HepG2 (cell line): ENCODE data around the gene LDAH. TPM values are rescaled to one million over a fixed set of nuclear protein-coding genes. Genes with fewer than 3 reads are reported as not detected.

ENCODE experiments used
- ATAC-seq: fragments of 200-7000 bp; cut with Tn5 transposase; 3 replicates; pipeline ENCODE4 v1.9.1; 2020; ENCODE audit warnings: mild to moderate bottlenecking, moderate library complexity
- BruUV-seq: library from RNA; stranded (reverse); fragments of 400-500 nt; replicated peaks from 2 replicates; lab custom pipeline; 2021; lab: Mats Ljungman, UMichigan
- CTCF ChIA-PET: fragments of 300-600 bp; formaldehyde crosslinking; extraction: SDS; loops from one replicate; lab custom pipeline; 2021; ENCODE audit warnings: low total read pairs, inconsistent platforms, low intra/inter-chr PET ratio; lab: Yijun Ruan, JAX
- POLR2A ChIA-PET: fragments of 350-600 bp; sonication (Branson Sonifier 250); formaldehyde crosslinking; loops from one replicate; lab custom pipeline; 2020; ENCODE audit warnings: antibody characterized with exemption, inconsistent platforms; lab: Yijun Ruan, JAX
- DNase-seq: peaks from one replicate; pipeline ENCODE4 v3.0.0-alpha.2; 2015; ENCODE audit warnings: low spot score
- FAIRE-seq: peaks from 3 replicates; lab custom pipeline; 2011; peaks lifted over from hg19 to GRCh38; lab: Jason Lieb, UNC
- H2AFZ ChIP-seq: one replicate; pipeline ENCODE4 v1.6.1; 2011; ENCODE audit warnings: low read length, inconsistent platforms
- H3K27ac ChIP-seq: fragments of 300-600 bp; 3 replicates; pipeline ENCODE4 v1.8.0; 2011; ENCODE audit warnings: mixed run types, mild to moderate bottlenecking, mixed read lengths, low read length, inconsistent platforms; ENCODE audit not compliant: insufficient read depth; ENCODE audit errors: extremely low read length
- H3K27me3 ChIP-seq, 2 experiments: fragments of 200-600 bp in 1 of 2; 2 replicates in 1 of 2; 3 replicates in 1 of 2; pipeline versions ENCODE4 v1.6.0 to v1.8.0; 2011; ENCODE audit warnings: low read length in 2 of 2, mild to moderate bottlenecking in 2 of 2, moderate library complexity in 2 of 2, inconsistent platforms in 1 of 2; ENCODE audit not compliant: insufficient read depth in 2 of 2, control insufficient read depth in 1 of 2
- H3K36me3 ChIP-seq, 2 experiments: fragments of 200-600 bp in 1 of 2; replicated peaks in 1 of 2; 2 replicates in 1 of 2; 3 replicates in 1 of 2; pipeline versions ENCODE4 v1.5.1 to v1.8.0; 2011; ENCODE audit warnings: low read length in 2 of 2, inconsistent platforms in 1 of 2; ENCODE audit not compliant: insufficient read depth in 2 of 2, control insufficient read depth in 1 of 2
- H3K4me1 ChIP-seq: 2 replicates; pipeline ENCODE4 v1.5.1; 2012; ENCODE audit warnings: low read length, inconsistent platforms; ENCODE audit not compliant: insufficient read depth
- H3K4me2 ChIP-seq: 2 replicates; pipeline ENCODE4 v1.6.0; 2011; ENCODE audit warnings: low read depth, low read length, inconsistent platforms
- H3K4me3 ChIP-seq, 3 experiments: fragments of 200-600 bp in 1 of 3; sonication (generic), shearing (Covaris generic) in 1 of 3; replicated peaks in 1 of 3; 2 replicates each; pipeline ENCODE4 v1.5.1; 2011 to 2016; ENCODE audit warnings: low read length in 3 of 3, inconsistent platforms in 2 of 3, low read depth in 2 of 3, mild to moderate bottlenecking in 2 of 3, control low read depth in 1 of 3, mixed read lengths in 1 of 3; ENCODE audit not compliant: insufficient read depth in 1 of 3
- H3K79me2 ChIP-seq: one replicate; pipeline ENCODE4 v1.6.1; 2011; ENCODE audit warnings: low read length, inconsistent platforms; ENCODE audit not compliant: insufficient read depth
- H3K9ac ChIP-seq: 2 replicates; pipeline ENCODE4 v1.6.0; 2011; ENCODE audit warnings: mild to moderate bottlenecking, low read depth, low read length, inconsistent platforms; ENCODE audit not compliant: insufficient read depth
- H3K9me3 ChIP-seq: 2 replicates; pipeline ENCODE4 v1.5.1; 2012; ENCODE audit warnings: mild to moderate bottlenecking, low read length
- H4K20me1 ChIP-seq: 2 replicates; pipeline ENCODE4 v1.6.0; 2011; ENCODE audit warnings: inconsistent platforms, mild to moderate bottlenecking, low read length, moderate library complexity; ENCODE audit not compliant: insufficient read depth
- FLYWCH1 ChIP-seq: sonication (generic); formaldehyde crosslinking; IDR thresholded peaks from 2 replicates; pipeline ENCODE4 v1.8.1; 2023; ENCODE audit warnings: mild to moderate bottlenecking, missing genetic modification reagents
- GPN1 ChIP-seq: sonication (generic); formaldehyde crosslinking; IDR thresholded peaks from 2 replicates; pipeline ENCODE4 v1.5.1; 2020; ENCODE audit warnings: missing genetic modification reagents, borderline replicate concordance
- HOXA9 ChIP-seq: sonication (generic); formaldehyde crosslinking; IDR thresholded peaks from 2 replicates; pipeline ENCODE4 v1.8.1; 2022; ENCODE audit warnings: missing genetic modification reagents, mild to moderate bottlenecking, moderate library complexity, borderline replicate concordance
- MTA3 ChIP-seq: sonication (generic); formaldehyde crosslinking; IDR thresholded peaks from 2 replicates; pipeline ENCODE4 v1.4.0; 2020; ENCODE audit warnings: missing genetic modification reagents
- NPAS2 ChIP-seq: sonication (generic); formaldehyde crosslinking; IDR thresholded peaks from 2 replicates; pipeline ENCODE4 v1.8.0; 2022; ENCODE audit warnings: mild to moderate bottlenecking, missing genetic modification reagents, borderline replicate concordance
- POLR2AphosphoS2 ChIP-seq: IDR thresholded peaks from 2 replicates; pipeline ENCODE4 v1.6.1; 2011; ENCODE audit warnings: low read depth, low read length, improper control_type of control experiment
- SIX4 ChIP-seq: sonication (generic); formaldehyde crosslinking; IDR thresholded peaks from 2 replicates; pipeline ENCODE4 v1.4.0; 2020; ENCODE audit warnings: missing genetic modification reagents
- SSRP1 ChIP-seq: IDR thresholded peaks from 2 replicates; pipeline ENCODE4 v1.6.1; 2016; ENCODE audit warnings: control low read depth
- ZNF329 ChIP-seq: sonication (generic); formaldehyde crosslinking; IDR thresholded peaks from 2 replicates; pipeline ENCODE4 v1.9.0; 2021; ENCODE audit warnings: low read depth, mild to moderate bottlenecking, missing genetic modification reagents
- ZNF468 ChIP-seq: sonication (generic); formaldehyde crosslinking; IDR thresholded peaks from 2 replicates; pipeline ENCODE4 v1.8.0; 2022; ENCODE audit warnings: mild to moderate bottlenecking, moderate library complexity, missing genetic modification reagents
- ZNF510 ChIP-seq: sonication (generic); formaldehyde crosslinking; IDR thresholded peaks from 2 replicates; pipeline ENCODE4 v1.4.0; 2020; ENCODE audit warnings: low read depth, mild to moderate bottlenecking, missing genetic modification reagents
- WGBS: methylation state at CpG from one replicate; pipeline ENCODE4 v1.1.6; 2017; ENCODE audit warnings: low lambda C conversion rate; 5-methylcytosine and 5-hydroxymethylcytosine counted together
- in situ Hi-C: cut with HindIII; loops from 2 replicates; pipeline ENCODE4 v1.10.0; 2017; ENCODE audit warnings: low pct_unique_long_range_greater_than_20kb; ENCODE audit not compliant: extremely low pct_ligation_motif_present
- intact Hi-C: fragments of 100-400 bp; cut with micrococcal nuclease; formaldehyde crosslinking; loops from one replicate; pipeline ENCODE4 v1.10.0; 2022; ENCODE audit not compliant: unreplicated experiment
- polyA plus RNA-seq, 8 experiments: library from polyadenylated mRNA; depleted of rRNA in 3 of 8; stranded (reverse) in 7 of 8; unstranded in 1 of 8; fragments of >200 nt; fragmentation: Illumina TruSeq in 4 of 8; extraction: Trizol in 4 of 8; gene quantifications; 2 replicates each; pipeline versions ENCODE4 v1.2.1 to v1.2.3, GENCODE V29; 2011 to 2016; ENCODE audit warnings: low read depth in 4 of 8, missing spikeins in 1 of 8, mixed read lengths in 1 of 8; ENCODE audit not compliant: insufficient read depth in 1 of 8
- total RNA-seq, 5 experiments: library from RNA; depleted of rRNA; stranded (reverse); fragments of >200 nt; fragmentation: Illumina TruSeq; extraction: Trizol; gene quantifications; 2 replicates each; pipeline ENCODE4 v1.2.3, GENCODE V29; 2016; ENCODE audit warnings: low read depth in 1 of 5
- TF ChIP-seq, protein P1 (sequence below): IDR thresholded peaks from 2 replicates; pipeline ENCODE4 v1.6.1; 2012; ENCODE audit warnings: inconsistent platforms
- TF ChIP-seq, protein P2 (sequence below): sonication (generic); formaldehyde crosslinking; IDR thresholded peaks from 2 replicates; pipeline ENCODE4 v1.4.0; 2020; ENCODE audit warnings: missing genetic modification reagents
- TF ChIP-seq, protein P3 (sequence below): IDR thresholded peaks from 2 replicates; pipeline ENCODE4 v1.6.1; 2016; ENCODE audit warnings: missing biosample characterization, missing genetic modification reagents, low read depth
- TF ChIP-seq, protein P4 (sequence below): sonication (generic); formaldehyde crosslinking; IDR thresholded peaks from 2 replicates; pipeline ENCODE4 v1.5.1; 2020; ENCODE audit warnings: mild to moderate bottlenecking, missing genetic modification reagents, moderate library complexity

LDAH gene
- total and polyA plus RNA-seq, 2 of the 13 experiments (the other 11 are each of a cell fraction or from before 2014, with no cell fraction given), result 28.8 to 46.2 TPM

DNA sequence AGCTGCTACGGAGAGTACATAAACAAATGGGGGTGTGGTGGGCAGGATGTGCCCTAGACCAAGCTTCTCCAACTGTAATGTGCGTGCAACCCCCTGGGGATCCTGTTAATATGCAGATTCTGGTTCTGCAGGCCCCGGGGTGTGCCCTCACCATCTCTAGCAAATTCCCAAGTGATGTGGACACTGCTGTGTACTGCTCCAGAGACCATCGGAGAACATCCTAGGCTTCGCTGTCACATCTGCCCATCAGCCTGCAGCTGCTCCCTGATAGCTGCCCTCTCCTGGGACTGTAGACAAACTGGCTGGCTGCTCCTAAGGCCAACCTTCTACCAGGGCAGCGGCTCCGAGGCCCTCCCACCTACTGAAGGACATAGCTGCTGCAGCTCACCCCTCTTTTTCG, 175.2 kb downstream of the LDAH start (continued):
- TF ChIP-seq, protein P1, sequence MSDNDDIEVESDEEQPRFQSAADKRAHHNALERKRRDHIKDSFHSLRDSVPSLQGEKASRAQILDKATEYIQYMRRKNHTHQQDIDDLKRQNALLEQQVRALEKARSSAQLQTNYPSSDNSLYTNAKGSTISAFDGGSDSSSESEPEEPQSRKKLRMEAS, result no peak
- TF ChIP-seq POLR2AphosphoS2 (no peak), MTA3 (CRISPR knock-in tag) (no peak)

DNA sequence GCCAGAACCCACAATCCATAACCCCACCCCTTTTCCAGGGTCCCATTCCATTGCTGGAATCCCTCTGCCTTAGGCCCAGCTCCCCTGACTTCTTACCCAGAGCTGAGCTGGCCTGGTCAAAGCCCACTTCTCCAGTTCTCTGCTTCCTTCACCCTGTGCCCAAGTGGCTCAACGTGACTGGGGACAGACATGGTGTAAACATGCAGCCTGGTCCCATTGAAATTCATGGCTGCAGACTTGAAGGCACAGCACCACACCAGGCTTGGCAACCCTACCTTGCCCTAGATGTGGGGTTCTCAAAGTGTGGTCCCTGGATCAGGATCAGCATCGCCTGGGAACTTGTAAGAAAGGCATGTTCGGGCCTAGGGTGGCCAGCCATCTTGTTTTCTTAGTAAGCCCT, 175.7 kb downstream of the LDAH start:
- Histone ChIP-seq H3K9me3 (no peaks in the 10 kb centered on the region), H3K79me2 (peaks cover 9% of the 10 kb centered on the region), H2AFZ (no peak overlapping the region), H3K27ac (no peak overlapping the region), H3K4me1 (peaks cover 41% of the 10 kb centered on the region), H3K4me2 (no peak overlapping the region), H4K20me1 (no peaks in the 10 kb centered on the region), H3K27me3 (no peaks in the 10 kb centered on the region; a peak in 1 of 5 replicates), H3K36me3 (peaks cover 4 to 10% of the 10 kb centered on the region in 2 experiments; a peak in 2 of 5 replicates), H3K4me3 (no peak overlapping the region), H3K9ac (no peak overlapping the region)
- WGBS, result 88% methylated on average over 3 of the region's 3 CpGs
- in situ Hi-C loops (no loop called here), intact Hi-C loops (no loop called here)
- no peak for FAIRE-seq
- CTCF ChIA-PET, result no interaction called here
- DNase-seq, result no peak
- POLR2A ChIA-PET, result interaction anchor here (2.2 to 5.9 kb wide), 2 partner anchors 12 to 200 kb away, joined by 8 to 51 read pairs; partner anchors contain the start of gene RHOB
- ATAC-seq, result no peak
- TF ChIP-seq, protein P2, sequence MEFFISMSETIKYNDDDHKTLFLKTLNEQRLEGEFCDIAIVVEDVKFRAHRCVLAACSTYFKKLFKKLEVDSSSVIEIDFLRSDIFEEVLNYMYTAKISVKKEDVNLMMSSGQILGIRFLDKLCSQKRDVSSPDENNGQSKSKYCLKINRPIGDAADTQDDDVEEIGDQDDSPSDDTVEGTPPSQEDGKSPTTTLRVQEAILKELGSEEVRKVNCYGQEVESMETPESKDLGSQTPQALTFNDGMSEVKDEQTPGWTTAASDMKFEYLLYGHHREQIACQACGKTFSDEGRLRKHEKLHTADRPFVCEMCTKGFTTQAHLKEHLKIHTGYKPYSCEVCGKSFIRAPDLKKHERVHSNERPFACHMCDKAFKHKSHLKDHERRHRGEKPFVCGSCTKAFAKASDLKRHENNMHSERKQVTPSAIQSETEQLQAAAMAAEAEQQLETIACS, result no peak
- TF ChIP-seq HOXA9 (CRISPR knock-in tag) (no peak), ZNF329 (CRISPR knock-in tag) (no peak), ZNF510 (no peak), SIX4 (CRISPR knock-in tag) (no peak), GPN1 (CRISPR knock-in tag) (no peak), NPAS2 (CRISPR knock-in tag) (no peak), ZNF468 (CRISPR knock-in tag) (no peak), FLYWCH1 (no peak), SSRP1 (CRISPR knock-in tag) (no peak)
- TF ChIP-seq, protein P3, sequence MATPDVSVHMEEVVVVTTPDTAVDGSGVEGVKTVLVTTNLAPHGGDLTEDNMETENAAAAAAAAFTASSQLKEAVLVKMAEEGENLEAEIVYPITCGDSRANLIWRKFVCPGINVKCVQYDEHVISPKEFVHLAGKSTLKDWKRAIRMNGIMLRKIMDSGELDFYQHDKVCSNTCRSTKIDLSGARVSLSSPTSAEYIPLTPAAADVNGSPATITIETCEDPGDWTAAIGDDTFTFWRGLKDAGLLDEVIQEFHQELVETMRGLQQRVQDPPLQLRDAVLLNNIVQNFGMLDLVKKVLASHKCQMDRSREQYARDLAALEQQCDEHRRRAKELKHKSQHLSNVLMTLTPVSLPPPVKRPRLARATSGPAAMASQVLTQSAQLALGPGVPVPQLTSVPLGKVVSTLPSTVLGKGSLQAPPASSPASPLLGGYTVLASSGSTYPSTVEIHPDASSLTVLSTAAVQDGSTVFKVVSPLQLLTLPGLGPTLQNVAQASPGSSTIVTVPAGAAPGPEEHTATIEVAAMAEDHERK (CRISPR knock-in tag), result no peak
- TF ChIP-seq, protein P4, sequence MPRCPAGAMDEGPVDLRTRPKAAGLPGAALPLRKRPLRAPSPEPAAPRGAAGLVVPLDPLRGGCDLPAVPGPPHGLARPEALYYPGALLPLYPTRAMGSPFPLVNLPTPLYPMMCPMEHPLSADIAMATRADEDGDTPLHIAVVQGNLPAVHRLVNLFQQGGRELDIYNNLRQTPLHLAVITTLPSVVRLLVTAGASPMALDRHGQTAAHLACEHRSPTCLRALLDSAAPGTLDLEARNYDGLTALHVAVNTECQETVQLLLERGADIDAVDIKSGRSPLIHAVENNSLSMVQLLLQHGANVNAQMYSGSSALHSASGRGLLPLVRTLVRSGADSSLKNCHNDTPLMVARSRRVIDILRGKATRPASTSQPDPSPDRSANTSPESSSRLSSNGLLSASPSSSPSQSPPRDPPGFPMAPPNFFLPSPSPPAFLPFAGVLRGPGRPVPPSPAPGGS (CRISPR knock-in tag), result no peak
- BruUV-seq, result no TSS peak
